ENCODE data around the gene SMAD9.

GRCh38 chr13:36840718-36841250 is 79.3 kb downstream of the SMAD9 start:
- TF ChIP-seq CTCF (IDR thresholded peaks at IDR 0.05), result no peak
- TF ChIP-seq POLR2A (IDR thresholded peaks at IDR 0.05), result no peak

Data from esophagus squamous epithelium (tissue), 4 donors.